Jurkat, Clone E6-1 (cell line): ENCODE results near the gene POLR2M.

Source experiments
- DNase-seq: peaks from one replicate; pipeline ENCODE4 v3.0.0-alpha.2; 2011; ENCODE audit warnings: low read depth, low spot score
- H3K4me3 ChIP-seq: 2 replicates; pipeline ENCODE4 v1.5.1; 2011; ENCODE audit warnings: mild to moderate bottlenecking, low read length, control low read depth, moderate library complexity

POLR2M gene

GRCh38 chr15:57686657-57687056 lies 19.9 kb upstream of the POLR2M start:
- no peak for DNase-seq
- H3K4me3 ChIP-seq = no peak overlapping the region

GRCh38 chr15:57690341-57690966 lies 16.1 kb upstream of the POLR2M start:
- no peak for DNase-seq
- no peak overlapping the region for H3K4me3 ChIP-seq

GRCh38 chr15:57691082-57691481 lies 15.4 kb upstream of the POLR2M start:
- H3K4me3 ChIP-seq = no peak overlapping the region
- no peak for DNase-seq

- no peak for DNase-seq
- H3K4me3 ChIP-seq = no peak overlapping the region
Observed at GRCh38 chr15:57692709-57693108, 13.8 kb upstream of the POLR2M start.

GRCh38 chr15:57694279-57694678 lies 12.2 kb upstream of the POLR2M start:
- no peak overlapping the region for H3K4me3 ChIP-seq
- no peak for DNase-seq

- no peak overlapping the region for H3K4me3 ChIP-seq
- no peak for DNase-seq
Observed at GRCh38 chr15:57696146-57696545, 10.4 kb upstream of the POLR2M start.

- DNase-seq = no peak
- no peak overlapping the region for H3K4me3 ChIP-seq
Observed at GRCh38 chr15:57697588-57697987, 8.9 kb upstream of the POLR2M start.

- no peak overlapping the region for H3K4me3 ChIP-seq
- DNase-seq = no peak
Observed at GRCh38 chr15:57698243-57698642, 8.3 kb upstream of the POLR2M start.

GRCh38 chr15:57698991-57699390 lies 7.5 kb upstream of the POLR2M start:
- H3K4me3 ChIP-seq = no peak overlapping the region
- DNase-seq = no peak

- no peak overlapping the region for H3K4me3 ChIP-seq
- DNase-seq = peak; percentile 82
Observed at GRCh38 chr15:57703387-57703786, 3.1 kb upstream of the POLR2M start.

GRCh38 chr15:57704441-57704840 lies 2.1 kb upstream of the POLR2M start:
- no peak overlapping the region for H3K4me3 ChIP-seq
- DNase-seq = no peak

GRCh38 chr15:57705746-57706404 lies 639 bp upstream of the POLR2M start:
- no peak for DNase-seq

GRCh38 chr15:57708047-57708446 lies 1.5 kb downstream of the POLR2M start:
- no peak overlapping the region; the same call in 1 of the 2 replicates for H3K4me3 ChIP-seq
- DNase-seq = no peak

More at GRCh38 chr15:57705746-57706404, 639 bp upstream of the POLR2M start:
- peak overlapping the region; percentile 93 for H3K4me3 ChIP-seq

- DNase-seq = no peak
- H3K4me3 ChIP-seq = no peak overlapping the region
Observed at GRCh38 chr15:57718309-57718708, 11.8 kb downstream of the POLR2M start.

GRCh38 chr15:57720867-57721266 lies 14.4 kb downstream of the POLR2M start:
- DNase-seq = no peak
- H3K4me3 ChIP-seq = no peak overlapping the region

GRCh38 chr15:57726411-57726810 lies 19.9 kb downstream of the POLR2M start:
- H3K4me3 ChIP-seq = no peak overlapping the region
- no peak for DNase-seq

- no peak for DNase-seq
Observed at GRCh38 chr15:57727031-57727430, 20.5 kb downstream of the POLR2M start.

GRCh38 chr15:57728436-57728835 lies 21.9 kb downstream of the POLR2M start:
- H3K4me3 ChIP-seq = no peak overlapping the region
- no peak for DNase-seq

More at GRCh38 chr15:57727031-57727430, 20.5 kb downstream of the POLR2M start:
- no peak overlapping the region for H3K4me3 ChIP-seq

GRCh38 chr15:57730876-57731275 lies 24.4 kb downstream of the POLR2M start:
- no peak for DNase-seq
- no peak overlapping the region for H3K4me3 ChIP-seq

GRCh38 chr15:57731530-57732103 lies 25.1 kb downstream of the POLR2M start:
- no peak overlapping the region for H3K4me3 ChIP-seq
- no peak for DNase-seq
